HFF-Myc (cell line): ENCODE data around the gene PPIAL4G.
"Not testable (repeated sequence)": the region's sequence is repeated elsewhere in the genome, so short reads cannot be mapped to it uniquely, and the experiment has no call there.

Source experiments
- DNase-seq: peaks from one replicate; pipeline ENCODE4 v3.0.0-alpha.2; 2011; ENCODE audit warnings: low read depth; ENCODE audit errors: extremely low read depth
- H3K4me3 ChIP-seq: replicated peaks from 2 replicates; pipeline ENCODE4 v1.5.1; 2011; ENCODE audit warnings: low read depth, mild to moderate bottlenecking, control low read depth, low read length
- CTCF ChIP-seq: IDR thresholded peaks from 2 replicates; pipeline ENCODE4 v1.5.1; 2012; ENCODE audit warnings: mild to moderate bottlenecking, low read depth, low read length, control low read depth; ENCODE audit errors: missing control alignments

PPIAL4G gene

GRCh38 chr1:148435406-148435805 is 47.7 kb downstream of the PPIAL4G start:
- TF ChIP-seq CTCF: no peak
- DNase-seq: no peak
- H3K4me3 ChIP-seq: no peak overlapping the region

GRCh38 chr1:148434832-148435231 is 48.3 kb downstream of the PPIAL4G start:
- TF ChIP-seq CTCF: no peak
- H3K4me3 ChIP-seq: no peak overlapping the region
- DNase-seq: no peak

GRCh38 chr1:148432916-148433317 is 50.2 kb downstream of the PPIAL4G start:
- not testable (repeated sequence) for DNase-seq, H3K4me3 ChIP-seq
